Renal cortex interstitium (tissue), 11 donors: ENCODE results near the gene INPP5A. TPM values are rescaled to one million over a fixed set of nuclear protein-coding genes. Genes with fewer than 3 reads are reported as not detected.
"Not testable (repeated sequence)": the region's sequence is repeated elsewhere in the genome, so short reads cannot be mapped to it uniquely, and the experiment has no call there.

ENCODE experiments used
- DNase-seq, 11 donors: peaks; one replicate each; pipeline ENCODE4 v3.0.0-alpha.2; 2013; ENCODE audit warnings: low read depth in 9 of 11, low spot score in 4 of 11; ENCODE audit errors: extremely low read depth in 1 of 11
- polyA plus RNA-seq, 3 donors: library from polyadenylated mRNA; unstranded; fragments of 120-200 nt; gene quantifications; one replicate each; pipeline ENCODE4 v1.2.1, GENCODE V29; 2013; ENCODE audit not compliant: insufficient read length in 3 of 3

The INPP5A gene
- polyA plus RNA-seq, 3 donors: 30.7 to 33.1 (median 31.3) TPM

GRCh38 chr10:132796846-132797245 lies 259.3 kb downstream of the INPP5A start:
- no peak for DNase-seq

GRCh38 chr10:132797986-132798385 lies 260.4 kb downstream of the INPP5A start:
- DNase-seq: not testable (repeated sequence)

- no peak for DNase-seq
Measured at GRCh38 chr10:132798403-132798802, 260.8 kb downstream of the INPP5A start.

- no peak for DNase-seq
Measured at GRCh38 chr10:132798876-132799275, 261.3 kb downstream of the INPP5A start.

GRCh38 chr10:132799865-132800264 lies 262.3 kb downstream of the INPP5A start:
- DNase-seq: no peak

GRCh38 chr10:132802048-132802447 lies 264.5 kb downstream of the INPP5A start:
- DNase-seq: no peak

GRCh38 chr10:132802694-132803320 lies 265.2 kb downstream of the INPP5A start:
- DNase-seq: no peak

GRCh38 chr10:132803416-132804210 lies 266.0 kb downstream of the INPP5A start:
- DNase-seq: no peak

GRCh38 chr10:132804287-132804686 lies 266.7 kb downstream of the INPP5A start:
- no peak for DNase-seq

GRCh38 chr10:132804785-132805426 lies 267.3 kb downstream of the INPP5A start:
- no peak for DNase-seq

GRCh38 chr10:132805599-132805998 lies 268.0 kb downstream of the INPP5A start:
- DNase-seq: no peak

GRCh38 chr10:132806110-132806509 lies 268.5 kb downstream of the INPP5A start:
- no peak for DNase-seq

GRCh38 chr10:132806561-132807003 lies 269.0 kb downstream of the INPP5A start:
- no peak for DNase-seq

GRCh38 chr10:132807621-132808049 lies 270.0 kb downstream of the INPP5A start:
- DNase-seq: no peak

- no peak for DNase-seq
Measured at GRCh38 chr10:132808383-132809231, 271.0 kb downstream of the INPP5A start.

- no peak for DNase-seq
Measured at GRCh38 chr10:132809232-132810140, 271.9 kb downstream of the INPP5A start.

GRCh38 chr10:132810141-132810806 lies 272.7 kb downstream of the INPP5A start:
- no peak for DNase-seq
